HCT116 (cell line): ENCODE data around the gene ZBTB16. TPM values are rescaled to one million over a fixed set of nuclear protein-coding genes. Genes with fewer than 3 reads are reported as not detected.

Source experiments
- ATAC-seq: fragments of 200-7000 bp; cut with Tn5 transposase; 2 replicates; pipeline ENCODE4 v1.9.1; 2020; ENCODE audit warnings: mild to moderate bottlenecking, moderate library complexity
- BruUV-seq: library from RNA; stranded (reverse); fragments of 400-500 nt; replicated peaks from 2 replicates; lab custom pipeline; 2021; lab: Mats Ljungman, UMichigan
- CTCF ChIA-PET: fragments of 300-600 bp; sonication (Branson Sonifier 250); formaldehyde crosslinking; loops from one replicate; lab custom pipeline; 2021; ENCODE audit warnings: antibody characterized with exemption; lab: Charles Lee
- POLR2A ChIA-PET: fragments of 300-600, 350-600 bp; sonication (Branson Sonifier 250); formaldehyde crosslinking; loops from one replicate; lab custom pipeline; 2021; ENCODE audit warnings: antibody characterized with exemption; lab: Charles Lee
- RAD21 ChIA-PET, 2 experiments: fragments of 300-600 bp; sonication (Branson Sonifier 250); formaldehyde crosslinking; loops; one replicate each; lab custom pipeline; 2023; ENCODE audit warnings: low total read pairs in 2 of 2; ENCODE audit not compliant: uncharacterized antibody in 2 of 2, unreplicated experiment in 2 of 2, low non-redundant PET in 1 of 2; lab: Charles Lee
- DNase-seq: peaks from one replicate; pipeline ENCODE4 v3.0.0-alpha.2; 2010; ENCODE audit warnings: low read depth, low spot score
- H2AFZ ChIP-seq: fragments of 200-600 bp; shearing (Covaris generic), sonication (generic); 2 replicates; pipeline ENCODE4 v1.6.1; 2017; ENCODE audit warnings: low read depth, mixed run types, mixed read lengths, antibody characterized with exemption, low read length; ENCODE audit not compliant: poor library complexity, severe bottlenecking
- H3K27ac ChIP-seq: 2 replicates; pipeline ENCODE4 v1.5.1; 2012; ENCODE audit warnings: low read depth, low read length
- H3K27me3 ChIP-seq: fragments of 200-600 bp; sonication (generic); 2 replicates; pipeline ENCODE4 v1.6.1; 2016; ENCODE audit warnings: mixed run types, low read length, mixed read lengths; ENCODE audit not compliant: insufficient read depth
- H3K36me3 ChIP-seq, 2 experiments: fragments of 200-500 bp in 1 of 2; fragments of 200-600 bp in 1 of 2; sonication (Bioruptor generic) in 1 of 2; sonication (generic) in 1 of 2; 2 replicates each; pipeline versions ENCODE4 v1.5.1 to v1.6.1; 2014 to 2016; ENCODE audit warnings: low read length in 2 of 2, inconsistent platforms in 1 of 2, mixed read lengths in 1 of 2, mixed run types in 1 of 2; ENCODE audit not compliant: insufficient read depth in 2 of 2, control insufficient read depth in 1 of 2
- H3K4me1 ChIP-seq, 2 experiments: fragments of 200-600 bp in 1 of 2; sonication (generic) in 1 of 2; 2 replicates each; pipeline versions ENCODE4 v1.5.1 to v1.6.1; 2012 to 2017; ENCODE audit warnings: low read length in 2 of 2, inconsistent platforms in 1 of 2, mild to moderate bottlenecking in 1 of 2, mixed read lengths in 1 of 2, mixed run types in 1 of 2, moderate library complexity in 1 of 2; ENCODE audit not compliant: insufficient read depth in 2 of 2, control insufficient read depth in 1 of 2
- H3K4me2 ChIP-seq: fragments of 200-600 bp; sonication (generic); 2 replicates; pipeline ENCODE4 v1.6.1; 2017; ENCODE audit warnings: mixed run types, low read length, mixed read lengths
- H3K4me3 ChIP-seq, 2 experiments: fragments of 200-600 bp in 1 of 2; sonication (generic) in 1 of 2; replicated peaks in 1 of 2; 2 replicates each; pipeline ENCODE4 v1.5.1; 2011 to 2016; ENCODE audit warnings: low read length in 2 of 2, control low read depth in 1 of 2, low read depth in 1 of 2, mild to moderate bottlenecking in 1 of 2, mixed read lengths in 1 of 2, mixed run types in 1 of 2
- H3K79me2 ChIP-seq: fragments of 200-600 bp; sonication (generic); 2 replicates; pipeline ENCODE4 v1.6.1; 2017; ENCODE audit warnings: mild to moderate bottlenecking, mixed run types, low read length, moderate library complexity, mixed read lengths; ENCODE audit not compliant: insufficient read depth
- H3K9ac ChIP-seq: fragments of 200-600 bp; sonication (generic); 2 replicates; pipeline ENCODE4 v1.6.1; 2016; ENCODE audit warnings: low read length, mixed read lengths
- H3K9me2 ChIP-seq: fragments of 200-600 bp; sonication (generic), shearing (Covaris generic); 2 replicates; pipeline ENCODE4 v1.6.1; 2017; ENCODE audit warnings: mixed run types, mild to moderate bottlenecking, moderate library complexity; ENCODE audit not compliant: insufficient read depth
- H3K9me3 ChIP-seq, 2 experiments: fragments of 200-500 bp in 1 of 2; fragments of 200-600 bp in 1 of 2; sonication (Bioruptor generic) in 1 of 2; sonication (generic) in 1 of 2; 2 replicates each; pipeline ENCODE4 v1.6.1; 2014 to 2017; ENCODE audit warnings: low read length in 2 of 2, mixed read lengths in 2 of 2, inconsistent platforms in 1 of 2, low read depth in 1 of 2, mild to moderate bottlenecking in 1 of 2, mixed run types in 1 of 2, moderate library complexity in 1 of 2; ENCODE audit not compliant: control insufficient read depth in 1 of 2, insufficient read depth in 1 of 2
- H4K20me1 ChIP-seq: fragments of 200-600 bp; sonication (generic), shearing (Covaris generic); 2 replicates; pipeline ENCODE4 v1.6.1; 2017; ENCODE audit warnings: mixed run types, mild to moderate bottlenecking, moderate library complexity; ENCODE audit not compliant: insufficient read depth
- CBX3 ChIP-seq: IDR thresholded peaks from 2 replicates; pipeline ENCODE4 v1.6.1; 2012; ENCODE audit warnings: low read depth
- CTCF ChIP-seq, 3 experiments: fragments of 200-600 bp in 1 of 3; sonication (generic) in 1 of 3; IDR thresholded peaks in 2 of 3; conservative IDR thresholded peaks in 1 of 3; 2 replicates each; pipeline ENCODE4 v1.5.1; 2012 to 2017; ENCODE audit warnings: low read depth in 2 of 3, low read length in 2 of 3, antibody characterized with exemption in 1 of 3, borderline replicate concordance in 1 of 3, control low read depth in 1 of 3, mild to moderate bottlenecking in 1 of 3, mixed read lengths in 1 of 3, mixed run types in 1 of 3, moderate library complexity in 1 of 3; ENCODE audit not compliant: insufficient read depth in 1 of 3
- EGR1 ChIP-seq: IDR thresholded peaks from 2 replicates; pipeline ENCODE4 v1.6.1; 2012; ENCODE audit warnings: low read depth
- EZH2 ChIP-seq: fragments of 200-600 bp; sonication (generic); IDR thresholded peaks from 2 replicates; pipeline ENCODE4 v1.6.1; 2017; ENCODE audit warnings: antibody characterized with exemption, mixed run types
- EZH2phosphoT487 ChIP-seq: fragments of 200-600 bp; IDR thresholded peaks from 2 replicates; pipeline ENCODE4 v1.6.1; 2018; ENCODE audit warnings: antibody characterized with exemption, borderline replicate concordance
- FOSL1 ChIP-seq: IDR thresholded peaks from 2 replicates; pipeline ENCODE4 v1.6.1; 2012; ENCODE audit warnings: low read depth
- JUND ChIP-seq: IDR thresholded peaks from 2 replicates; pipeline ENCODE4 v1.6.1; 2012
- POLR2A ChIP-seq: IDR thresholded peaks from 2 replicates; pipeline ENCODE4 v1.7.0; 2011; ENCODE audit warnings: borderline replicate concordance; ENCODE audit not compliant: insufficient read depth, insufficient read length; ENCODE audit errors: extremely low read depth
- POLR2AphosphoS5 ChIP-seq: IDR thresholded peaks from 2 replicates; pipeline ENCODE4 v1.6.1; 2011; ENCODE audit warnings: mild to moderate bottlenecking, low read depth, low read length, moderate library complexity
- RAD21 ChIP-seq: IDR thresholded peaks from 2 replicates; pipeline ENCODE4 v1.6.1; 2012; ENCODE audit warnings: low read depth, mild to moderate bottlenecking
- SIN3A ChIP-seq: IDR thresholded peaks from 2 replicates; pipeline ENCODE4 v1.6.1; 2012; ENCODE audit warnings: low read depth
- SP1 ChIP-seq: IDR thresholded peaks from 2 replicates; pipeline ENCODE4 v1.6.1; 2012; ENCODE audit warnings: low read depth
- TCF7L2 ChIP-seq: IDR thresholded peaks from 2 replicates; pipeline ENCODE4 v1.7.0; 2011; ENCODE audit warnings: borderline replicate concordance, inconsistent platforms; ENCODE audit not compliant: insufficient read depth, insufficient read length; ENCODE audit errors: extremely low read depth
- YY1 ChIP-seq: IDR thresholded peaks from 2 replicates; pipeline ENCODE4 v1.6.1; 2011; ENCODE audit warnings: low read length, low read depth, moderate library complexity, mild to moderate bottlenecking; ENCODE audit not compliant: insufficient replicate concordance; ENCODE audit errors: extremely low read depth
- intact Hi-C: fragments of 100-400 bp; cut with micrococcal nuclease; formaldehyde crosslinking; loops from 2 replicates; pipeline ENCODE4 v1.10.0; 2022
- total RNA-seq: library from RNA; stranded (reverse); gene quantifications from one replicate; pipeline ENCODE4 v1.2.1, GENCODE V29; 2021; ENCODE audit not compliant: unreplicated experiment
- TF ChIP-seq, protein P1 (sequence below): IDR thresholded peaks from 2 replicates; pipeline ENCODE4 v1.6.1; 2012

ZBTB16 gene
- total RNA-seq, 1 experiment from 2014 or later, result 0.30 TPM

DNA sequence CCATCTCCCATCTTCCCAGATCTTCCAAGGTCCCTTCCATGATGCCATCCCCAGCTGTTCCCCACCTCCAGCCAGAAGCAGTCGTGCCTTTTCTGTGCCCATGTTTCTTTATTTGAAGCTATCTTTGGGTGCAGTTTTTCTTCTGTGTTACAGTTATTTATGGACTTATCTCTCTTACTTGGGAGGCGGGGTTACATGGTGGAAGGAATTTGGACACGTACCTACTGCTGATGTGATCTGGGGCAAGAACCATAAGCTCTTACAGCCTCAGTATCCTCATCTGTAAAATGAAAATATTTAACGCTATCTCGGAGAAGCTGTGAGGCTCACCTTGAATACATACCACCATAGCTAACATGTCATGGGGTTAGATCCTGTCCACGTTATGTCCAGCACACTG, 98.9 kb downstream of the ZBTB16 start:
- Histone ChIP-seq H3K27me3 (peaks cover 65% of the 10 kb centered on the region), H3K4me2 (no peak overlapping the region), H2AFZ (no peak overlapping the region), H4K20me1 (no peaks in the 10 kb centered on the region), H3K4me1 (peaks cover 17 to 21% of the 10 kb centered on the region in 2 experiments), H3K79me2 (no peaks in the 10 kb centered on the region), H3K9me2 (no peaks in the 10 kb centered on the region), H3K4me3 (no peak overlapping the region), H3K9ac (no peak overlapping the region), H3K27ac (no peak overlapping the region), H3K9me3 (no peaks in the 10 kb centered on the region), H3K36me3 (no peaks in the 10 kb centered on the region)
- TF ChIP-seq RAD21 (no peak), POLR2AphosphoS5 (no peak), CTCF (IDR thresholded peaks at IDR 0.05 in 2 of 3, conservative IDR thresholded peaks at IDR 0.05 in 1 of 3; ENCODE audit: borderline replicate concordance in 1 of 3, insufficient read depth in 1 of 3, low read depth in 2 of 3, low read length in 2 of 3) (no peak), FOSL1 (no peak), JUND (no peak), TCF7L2 (no peak), CBX3 (no peak), SP1 (no peak), POLR2A (no peak), EZH2 (no peak), EZH2phosphoT487 (no peak), SIN3A (no peak), EGR1 (no peak), YY1 (no peak)
- TF ChIP-seq, protein P1, sequence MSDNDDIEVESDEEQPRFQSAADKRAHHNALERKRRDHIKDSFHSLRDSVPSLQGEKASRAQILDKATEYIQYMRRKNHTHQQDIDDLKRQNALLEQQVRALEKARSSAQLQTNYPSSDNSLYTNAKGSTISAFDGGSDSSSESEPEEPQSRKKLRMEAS, result no peak
- no TSS peak for BruUV-seq
- ChIA-PET CTCF (no interaction called here), POLR2A (no interaction called here), RAD21 (no interaction called here)
- no peak for ATAC-seq
- intact Hi-C loops, result no loop called here
- DNase-seq, result no peak
